Adipose tissue (tissue), 3 donors: Measurements from ENCODE around the gene LIX1L. TPM values are rescaled to one million over a fixed set of nuclear protein-coding genes. Genes with fewer than 3 reads are reported as not detected.

ENCODE experiments used
- H3K27ac ChIP-seq: one replicate; pipeline ENCODE4 v1.5.1; 2013; ENCODE audit warnings: low read depth, low read length
- WGBS, 3 donors: extraction: QIAGEN DNeasy Blood & Tissue Kit; methylation state at CpG; one replicate each; pipeline ENCODE4 v1.1.7; 2013; 5-methylcytosine and 5-hydroxymethylcytosine counted together
- polyA plus RNA-seq, 3 donors: library from polyadenylated mRNA; stranded (reverse); fragments of 200-250 nt; gene quantifications; one replicate each; pipeline ENCODE4 v1.2.3, GENCODE V29; 2013
- donor health status: healthy with polysubstance abuse.
- donor health status: Bipolar disorder and iron deficiency.
- donor health status: healthy.

LIX1L gene
- 10 to 100 TPM in 2 of 3 donors, 1 to 10 TPM in 1; 2.6 to 21.6 (median 12.3) TPM for polyA plus RNA-seq

DNA sequence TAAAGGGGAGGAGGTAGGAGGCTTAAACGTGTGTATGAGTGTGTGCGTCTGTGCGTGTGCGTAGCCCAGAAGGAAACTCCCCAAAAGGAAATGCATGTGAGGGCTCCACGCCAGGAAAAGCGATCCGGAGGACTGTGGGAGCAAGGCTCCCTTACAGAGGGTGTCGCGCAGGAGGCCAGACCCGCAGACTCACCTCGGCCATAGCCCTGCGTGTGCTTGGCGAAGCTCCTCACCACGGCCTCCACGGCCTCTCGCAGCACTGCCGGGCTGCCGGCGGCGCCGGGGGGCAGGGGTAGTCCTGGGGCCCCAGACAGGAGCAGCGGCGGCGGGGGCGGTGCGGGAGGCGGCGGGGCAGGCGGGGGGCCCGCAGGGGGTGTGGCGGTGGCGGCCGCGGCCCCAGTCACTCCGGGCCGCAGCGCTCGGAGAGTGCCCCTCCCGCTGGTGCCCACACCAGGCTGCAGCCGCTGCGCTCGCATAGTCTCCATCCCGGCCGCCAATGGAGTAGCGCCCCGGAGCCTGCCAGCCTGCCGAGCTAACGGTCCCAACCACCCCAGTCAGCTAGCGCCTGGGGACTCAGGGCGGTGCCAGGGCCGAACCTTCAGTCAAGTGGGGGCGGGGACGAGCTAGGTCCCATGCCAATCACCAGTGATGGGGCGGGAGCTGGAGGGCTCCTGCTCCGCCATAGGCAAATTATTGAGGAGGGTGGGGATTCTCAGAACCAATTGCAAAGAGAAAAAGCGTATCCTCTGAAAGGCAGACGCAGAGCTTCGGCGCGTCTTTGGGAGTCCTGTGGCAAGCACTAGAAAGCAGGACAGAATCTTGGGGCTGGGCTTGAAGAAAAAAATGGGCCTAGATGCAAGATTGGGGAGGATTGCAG lies at the start of gene LIX1L:
LIX1L (minus strand) TSS at position 575 of the 877 bp plus-strand sequence; CDS start at position 485, 90 bp downstream.
- 0 to 1% (median 0%) methylated on average over 46 to 60 of the region's 60 CpGs for WGBS, 3 donors
- H3K27ac ChIP-seq: peak within 1 kb of the TSS; percentile 51

DNA sequence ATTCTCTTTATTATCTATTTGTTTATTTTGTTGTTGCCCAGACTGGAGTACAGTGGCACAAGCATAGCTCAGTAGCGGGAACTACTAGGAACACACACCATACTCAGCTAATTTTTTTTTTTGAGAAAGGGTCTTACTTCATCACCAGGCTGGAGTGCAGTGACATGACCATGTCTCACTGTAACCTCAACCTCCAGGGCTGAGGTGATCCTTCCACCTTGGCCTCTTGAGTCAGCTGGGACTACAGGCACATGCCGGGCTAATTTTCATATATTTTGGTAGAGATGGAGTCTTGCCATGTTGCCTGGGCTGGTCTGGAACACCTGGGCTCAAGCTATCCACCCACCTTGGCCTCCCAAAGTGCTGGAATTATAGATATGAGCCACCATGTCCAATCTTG lies 43.9 kb upstream of the LIX1L start:
- H3K27ac ChIP-seq: no peak overlapping the region
- 92 to 97% (median 93%) methylated on average over 2 of the region's 2 CpGs for WGBS, 3 donors

DNA sequence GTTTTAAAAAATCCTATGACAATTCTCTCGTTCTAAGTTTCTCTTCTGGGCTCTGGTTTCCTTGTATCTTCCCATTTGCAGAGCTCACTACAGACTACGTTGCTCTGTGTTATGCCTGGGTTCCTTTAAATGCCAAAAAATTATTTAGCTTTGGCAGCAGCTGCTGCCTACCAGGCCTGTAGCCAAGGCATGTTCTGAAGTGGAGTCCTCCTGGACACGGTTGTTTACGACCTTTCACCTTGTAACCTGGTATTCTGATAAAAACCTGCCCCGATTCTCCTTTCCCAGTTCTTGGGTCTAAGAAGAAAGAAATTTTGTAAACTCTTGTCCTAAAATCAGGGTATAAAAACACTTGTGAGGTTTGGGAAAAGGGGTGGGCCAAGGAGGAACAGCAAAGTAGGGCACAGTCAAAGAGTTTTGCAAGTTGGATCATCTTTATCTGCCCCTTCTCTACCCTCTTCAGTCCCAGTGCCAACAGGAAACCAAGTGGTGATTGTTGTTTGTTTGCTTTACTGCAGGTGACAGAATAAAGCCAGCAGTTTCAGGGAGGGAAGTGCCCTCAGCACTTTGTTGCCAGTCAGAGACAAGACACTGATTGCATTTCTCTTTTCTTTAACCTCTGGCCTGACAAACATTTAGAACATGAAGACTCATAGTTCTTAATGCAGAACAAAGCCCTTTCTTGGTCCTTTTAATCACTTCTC lies 41.7 kb upstream of the LIX1L start:
- peak overlapping the region; percentile 25 for H3K27ac ChIP-seq
- 9 to 25% (median 24%) methylated on average over 5 of the region's 5 CpGs for WGBS, 3 donors

DNA sequence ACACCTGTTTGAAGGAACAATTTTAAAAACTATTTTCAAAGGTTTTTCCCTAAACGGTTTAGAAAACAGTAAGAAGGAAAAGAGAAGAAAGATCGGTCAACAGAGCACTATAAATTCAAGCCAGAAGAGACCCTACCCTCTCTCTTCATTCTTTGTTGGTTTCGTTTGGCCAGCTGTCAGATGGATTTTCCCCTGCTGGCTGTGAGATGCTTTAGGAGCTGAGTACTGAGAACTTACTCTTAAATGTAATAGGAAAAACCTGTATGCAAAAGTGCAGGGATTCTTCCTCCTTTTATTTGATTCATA lies 39.9 kb upstream of the LIX1L start:
- 6 to 24% (median 7%) methylated on average over 3 of the region's 3 CpGs for WGBS, 3 donors

DNA sequence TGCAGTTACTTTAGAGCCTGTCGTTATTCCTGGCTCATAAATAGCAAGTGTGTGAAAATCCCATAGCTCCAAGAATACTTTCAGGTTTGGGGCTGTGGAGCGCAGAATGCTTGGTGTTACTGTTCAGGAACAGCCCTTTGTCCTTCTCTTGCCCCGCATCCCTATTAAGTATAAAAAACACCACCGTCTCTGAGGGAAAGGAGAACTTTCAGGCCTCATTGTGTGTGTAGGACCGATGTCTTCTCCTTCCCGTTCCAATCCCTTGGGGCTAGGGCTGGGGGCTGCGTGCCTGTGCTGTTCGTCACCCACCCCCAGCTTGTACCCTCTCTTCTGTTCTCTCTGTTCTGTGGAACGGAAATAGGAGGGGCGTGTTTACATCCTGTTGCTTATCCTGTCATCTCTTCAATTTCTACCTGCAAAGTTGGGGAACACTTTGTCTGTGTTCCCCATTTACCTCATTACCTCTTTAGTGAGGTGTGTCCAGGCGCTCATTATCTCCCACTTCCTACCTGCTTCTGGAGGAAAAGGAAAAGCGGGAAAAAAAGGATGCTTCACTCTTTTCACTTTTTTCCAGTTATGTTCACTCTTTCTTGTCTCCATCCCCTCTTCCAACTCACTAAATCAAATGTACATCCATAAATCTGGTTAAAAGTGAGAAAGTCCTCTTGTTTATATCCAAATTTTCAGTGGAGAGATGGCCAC lies 39.4 kb upstream of the LIX1L start:
- peak overlapping the region; percentile 57 for H3K27ac ChIP-seq
- 5 to 13% (median 5%) methylated on average over 12 of the region's 12 CpGs for WGBS, 3 donors

More for the DNA sequence above, 39.9 kb upstream of the LIX1L start:
- H3K27ac ChIP-seq: peak overlapping the region; percentile 75

DNA sequence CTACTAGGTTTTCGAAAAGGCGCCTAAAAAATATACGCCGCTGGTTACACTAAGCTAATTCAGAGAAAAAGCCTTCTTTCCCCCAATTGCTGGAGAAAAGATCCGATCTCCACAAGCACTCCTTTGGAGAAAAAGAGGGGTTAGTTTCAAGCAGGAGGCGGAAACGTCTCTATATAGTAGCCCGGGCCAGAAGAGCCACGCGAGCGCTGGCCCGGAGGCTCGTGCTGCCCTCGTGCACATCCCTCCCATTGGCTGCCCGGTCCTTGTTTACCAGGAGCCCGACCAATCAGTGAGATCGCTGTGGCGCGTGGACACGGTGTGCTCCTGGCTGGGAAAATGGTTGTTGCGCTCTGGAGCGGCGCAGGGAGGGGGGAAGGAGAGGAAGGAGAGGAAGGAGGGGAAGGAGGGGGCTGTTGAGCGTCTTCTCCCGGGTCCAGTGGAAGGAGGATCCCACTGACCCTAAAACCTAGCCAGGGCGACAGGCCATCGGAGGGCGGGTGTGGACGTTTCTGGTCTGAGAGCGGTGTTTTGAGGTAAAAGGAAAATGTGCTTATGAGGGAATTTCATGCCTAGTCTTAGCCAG lies 38.7 kb upstream of the LIX1L start, which contains the start of gene TXNIP:
TXNIP (minus strand) TSS at position 147 of the 583 bp plus-strand sequence. CDS start 313 bp downstream, outside the sequence.
- WGBS, 3 donors: 0 to 1% (median 0%) methylated on average over 30 of the region's 30 CpGs
- peak within 1 kb of the TSS; percentile 92 for H3K27ac ChIP-seq

DNA sequence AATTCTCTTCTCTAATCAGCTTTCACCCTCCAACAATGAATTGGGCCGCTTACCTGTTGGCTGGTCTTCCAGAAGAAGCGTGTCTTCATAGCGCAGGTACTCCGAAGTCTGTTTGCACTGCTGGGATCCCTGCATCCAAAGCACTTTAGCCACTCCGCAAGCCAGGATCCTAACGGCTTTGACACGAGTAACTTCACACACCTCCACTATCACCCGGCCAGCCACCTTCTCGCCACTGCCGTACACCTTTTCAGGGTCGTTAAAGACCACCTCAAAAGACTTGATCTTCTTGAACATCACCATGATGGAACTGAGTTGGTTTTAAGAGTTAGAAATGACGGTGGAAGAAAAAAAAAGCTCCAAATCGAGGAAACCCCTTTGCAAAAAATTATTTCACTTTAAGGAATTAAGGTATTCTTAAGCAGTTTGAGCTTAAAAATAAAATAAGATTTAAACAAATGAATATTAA lies 38.2 kb upstream of the LIX1L start:
- WGBS, 3 donors: 0 to 1% (median 0%) methylated on average over 13 of the region's 13 CpGs
- H3K27ac ChIP-seq: peak overlapping the region; percentile 92

DNA sequence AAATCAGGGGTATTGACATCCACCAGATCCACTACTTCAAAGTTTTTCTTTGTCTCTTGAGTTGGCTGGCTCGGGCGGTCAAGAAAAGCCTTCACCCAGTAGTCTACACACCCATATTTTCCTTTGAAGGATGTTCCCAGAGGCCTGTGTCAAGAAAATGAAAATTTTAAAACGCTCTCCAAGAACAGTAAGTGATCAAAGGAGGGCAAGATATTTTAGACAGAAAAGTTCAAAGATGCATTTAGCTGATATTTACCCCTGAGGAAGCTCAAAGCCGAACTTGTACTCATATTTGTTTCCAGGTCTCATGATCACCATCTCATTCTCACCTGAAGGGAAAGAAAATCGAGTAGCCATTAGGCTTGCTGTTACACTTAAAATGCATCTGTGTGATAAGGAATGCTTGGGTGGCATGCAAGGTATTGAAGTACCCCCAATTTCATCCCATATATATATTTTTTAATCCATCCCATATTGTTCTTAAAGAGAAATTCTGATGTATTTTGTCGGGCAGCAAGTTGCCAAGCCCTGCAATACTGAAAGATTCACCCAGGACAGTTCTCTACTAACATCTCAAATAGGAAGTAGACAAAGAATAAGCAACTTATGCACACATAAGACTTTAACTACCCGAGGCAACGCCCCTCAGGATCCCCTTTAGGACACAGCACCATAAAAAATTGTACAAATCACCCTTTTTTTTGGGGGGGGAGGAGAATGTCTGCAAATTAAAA lies 37.5 kb upstream of the LIX1L start:
- 0 to 1% (median 0%) methylated on average over 8 of the region's 8 CpGs for WGBS, 3 donors
- H3K27ac ChIP-seq: peak overlapping the region; percentile 28

DNA sequence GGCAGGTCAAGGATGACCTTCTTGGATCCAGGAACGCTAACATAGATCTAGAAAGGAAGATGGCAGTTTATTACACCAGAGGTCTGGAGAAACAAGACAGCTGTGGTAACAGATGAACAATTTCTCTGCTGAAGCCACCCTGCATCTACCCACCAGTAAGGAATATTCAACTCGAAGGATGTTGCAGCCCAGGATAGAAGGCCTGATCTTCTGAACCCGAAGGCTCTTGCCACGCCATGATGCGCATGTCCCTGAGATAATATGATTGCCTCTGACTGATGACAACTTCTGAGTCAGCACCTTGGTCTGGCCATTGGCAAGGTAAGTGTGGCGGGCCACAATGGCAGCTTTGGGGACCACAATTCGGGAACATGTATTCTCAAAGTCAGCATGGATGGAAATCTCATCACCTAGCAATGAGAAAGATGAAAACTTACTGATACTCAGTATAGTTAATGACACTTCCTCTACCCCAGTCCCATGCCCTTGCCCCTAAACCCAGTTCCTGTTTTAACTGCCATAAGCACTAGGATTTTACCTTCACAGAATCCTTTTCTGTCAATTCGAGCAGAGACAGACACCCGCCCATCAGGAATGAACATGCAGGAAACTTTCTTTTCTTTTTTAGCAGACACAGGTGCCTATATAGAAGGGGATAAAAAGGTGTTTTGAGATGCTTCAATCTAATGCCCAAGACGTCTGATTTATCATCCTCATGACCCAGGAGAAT lies 36.7 kb upstream of the LIX1L start:
- WGBS, 3 donors: 2 to 3% (median 3%) methylated on average over 10 of the region's 10 CpGs
- H3K27ac ChIP-seq: peak overlapping the region; percentile 28

DNA sequence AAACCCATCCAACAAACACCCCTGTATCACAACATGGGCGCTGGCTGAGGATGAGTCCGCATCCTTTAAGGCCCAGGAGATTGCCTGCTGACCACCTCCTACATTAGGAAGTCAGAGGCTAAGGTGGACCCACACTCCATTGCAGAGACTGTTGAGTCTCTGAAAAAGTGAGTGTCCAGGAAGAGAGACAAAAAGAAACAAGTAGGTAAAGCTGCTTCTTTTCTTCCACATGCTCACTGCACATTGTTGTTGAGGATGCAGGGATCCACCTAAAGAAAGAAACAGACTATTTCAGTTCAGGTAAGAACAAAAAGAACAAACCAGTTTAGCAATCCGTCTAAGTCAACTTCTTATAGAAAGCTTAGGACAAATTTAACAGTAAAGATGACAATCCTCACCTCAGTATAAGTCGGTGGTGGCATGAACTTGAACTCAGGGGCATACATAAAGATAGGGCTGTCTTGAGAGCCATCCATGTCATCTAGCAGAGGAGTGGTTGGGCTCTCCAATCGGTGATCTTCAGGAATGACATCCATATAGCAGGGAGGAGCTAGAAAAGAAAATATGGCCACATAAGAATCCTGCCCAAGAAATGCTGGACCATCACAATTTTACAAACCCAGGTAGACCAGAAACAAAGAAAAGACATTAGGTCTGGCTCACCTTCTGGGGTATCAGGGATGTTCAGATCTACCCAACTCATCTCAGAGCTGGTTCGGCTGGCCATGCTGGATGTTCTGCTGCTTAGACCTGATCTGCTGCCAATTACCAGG lies 36.0 kb upstream of the LIX1L start:
- 16 to 27% (median 19%) methylated on average over 6 of the region's 6 CpGs for WGBS, 3 donors
- no peak overlapping the region for H3K27ac ChIP-seq

DNA sequence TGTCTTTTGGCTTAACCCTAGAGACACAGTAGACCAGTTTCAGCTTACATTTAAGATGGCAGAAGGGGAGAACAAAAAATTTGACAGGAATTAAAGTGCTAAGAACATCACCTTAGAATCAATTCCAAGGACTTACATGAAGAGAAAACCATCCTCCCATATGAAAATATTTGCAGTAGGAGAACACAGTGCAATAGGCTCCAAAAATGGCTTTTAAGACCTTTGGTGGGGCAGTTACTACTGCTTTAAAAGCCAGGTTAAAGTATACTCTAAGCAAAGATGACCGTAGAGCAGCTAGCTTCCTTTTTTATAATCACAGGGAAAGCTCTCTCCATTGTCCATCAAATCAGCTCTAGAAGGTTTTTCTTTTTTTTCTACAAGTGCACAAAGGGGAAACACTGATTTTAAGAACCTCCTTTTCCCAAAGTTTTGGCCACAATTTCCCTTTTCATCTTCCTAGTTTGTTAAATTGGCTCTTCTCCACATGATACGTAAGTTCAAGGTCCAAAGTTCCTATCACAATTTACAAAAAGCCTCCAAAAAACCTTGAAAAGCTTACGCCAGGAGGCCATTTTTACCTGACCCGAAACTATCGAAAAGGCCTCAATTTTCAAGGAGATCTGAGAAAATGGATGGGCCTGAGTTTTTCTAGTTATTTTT lies 35.3 kb upstream of the LIX1L start:
- no peak overlapping the region for H3K27ac ChIP-seq
- WGBS, 3 donors: 15 to 34% (median 33%) methylated on average over 5 of the region's 5 CpGs

DNA sequence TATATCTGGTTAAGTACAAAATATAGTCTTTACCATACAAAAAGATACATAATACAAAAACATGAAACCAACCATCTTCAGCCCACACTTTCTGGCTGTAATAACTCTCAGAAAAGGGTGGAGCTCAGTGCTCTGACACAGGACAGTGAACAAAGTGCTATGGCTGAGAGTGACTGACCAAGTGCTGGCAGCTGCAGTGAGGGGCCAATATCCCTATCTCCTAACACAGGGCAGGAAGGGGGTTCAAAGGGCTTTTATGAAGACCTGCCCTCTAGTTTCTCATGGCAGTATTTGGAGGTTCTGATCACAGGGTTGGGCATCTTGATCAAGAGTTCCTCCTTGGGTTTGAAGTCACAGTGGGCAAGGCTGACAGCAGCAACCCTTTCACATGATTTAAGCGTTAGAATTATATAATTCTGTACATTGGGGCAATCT lies 34.7 kb upstream of the LIX1L start:
- H3K27ac ChIP-seq: peak overlapping the region; percentile 21
- 51 to 59% (median 58%) methylated on average over 1 of the region's 1 CpG for WGBS, 3 donors

DNA sequence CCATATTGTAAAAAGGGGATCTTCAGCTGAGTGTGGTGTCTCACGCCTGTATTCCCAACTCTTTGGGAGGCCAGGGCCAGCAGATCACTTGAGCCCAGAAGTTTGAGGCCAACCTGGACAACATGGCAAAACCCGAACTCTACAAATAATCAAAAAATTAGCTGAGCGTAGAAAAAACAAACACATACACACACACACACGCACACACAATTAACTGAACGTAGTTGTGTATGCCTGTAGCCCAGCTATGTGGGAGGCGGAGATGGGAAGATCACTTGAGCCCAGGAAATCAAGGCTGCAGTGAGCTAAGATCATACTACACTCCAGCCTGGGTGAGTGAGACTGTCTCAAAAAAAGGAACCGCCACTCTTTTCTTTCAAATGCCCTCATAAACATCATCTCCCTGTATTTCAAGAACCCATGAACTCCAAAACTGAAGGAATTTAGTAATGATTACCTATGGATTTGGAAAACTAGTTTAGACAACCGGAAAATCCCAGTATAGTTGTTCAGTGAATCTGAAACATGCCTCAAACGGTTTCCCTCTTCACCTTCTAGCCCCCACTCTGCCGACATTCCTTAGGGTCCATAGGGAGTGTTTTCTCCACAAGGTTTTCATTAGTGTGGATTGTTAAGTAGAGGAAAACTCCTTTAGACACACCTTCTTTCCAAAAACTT lies 34.1 kb upstream of the LIX1L start:
- WGBS, 3 donors: 58 to 59% (median 58%) methylated on average over 10 of the region's 10 CpGs

DNA sequence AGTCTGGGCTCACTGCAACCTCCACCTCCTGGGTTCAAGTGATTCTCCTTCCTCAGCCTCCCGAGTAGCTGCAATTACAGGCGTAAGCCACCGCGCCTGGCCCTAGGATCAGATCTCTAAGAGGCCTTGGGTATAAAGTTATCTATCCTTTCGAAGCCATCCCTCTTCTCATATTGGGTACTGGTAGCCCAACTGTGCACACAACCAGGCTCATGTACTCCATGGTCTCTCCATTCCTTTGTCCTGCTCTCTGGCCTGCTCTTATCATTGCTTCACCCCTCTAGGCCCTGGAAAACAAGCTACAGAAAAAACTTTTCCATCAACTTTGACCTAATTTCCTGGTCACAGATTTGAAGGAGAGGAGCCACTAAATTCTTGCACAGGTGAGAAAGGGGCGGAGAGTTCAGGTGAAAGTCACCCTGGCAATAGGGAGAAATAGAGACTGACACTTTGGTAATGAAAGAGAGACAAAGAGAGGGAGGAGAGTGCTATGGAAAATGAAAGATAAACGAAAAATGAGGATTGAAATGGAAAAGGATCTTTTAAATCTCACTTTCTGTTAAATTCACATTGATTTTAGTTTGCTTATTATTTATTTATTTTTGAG lies 32.5 kb upstream of the LIX1L start:
- WGBS, 3 donors: 58 to 80% (median 77%) methylated on average over 7 of the region's 7 CpGs
- no peak overlapping the region for H3K27ac ChIP-seq

More for the DNA sequence above, 34.1 kb upstream of the LIX1L start:
- no peak overlapping the region for H3K27ac ChIP-seq

DNA sequence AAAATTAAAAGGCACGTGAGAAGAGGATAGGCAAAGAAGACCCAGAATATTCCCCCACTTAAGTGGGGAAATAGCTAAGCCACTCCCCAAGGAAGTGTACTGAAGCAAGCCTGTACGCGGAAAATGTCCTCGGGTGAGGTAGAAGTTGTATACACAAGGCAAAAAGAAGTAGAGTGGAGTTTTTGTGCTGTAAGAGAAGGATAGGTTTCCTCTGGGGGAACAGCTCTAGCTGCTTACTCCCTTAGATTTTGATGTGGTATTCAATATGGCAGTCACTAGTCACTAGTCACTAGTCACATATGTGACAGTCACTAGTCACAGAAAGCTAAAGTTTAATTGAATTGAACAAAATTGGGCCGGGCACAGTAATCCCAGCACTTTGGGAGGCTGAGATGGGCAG lies 31.0 kb upstream of the LIX1L start:
- WGBS, 3 donors: 49 to 57% (median 53%) methylated on average over 5 of the region's 5 CpGs
- H3K27ac ChIP-seq: no peak overlapping the region
